HG03108 (cell line): ENCODE data around the gene G6PC1.

Experiments
- ATAC-seq: cut with Tn5 transposase; IDR thresholded peaks from one replicate; pipeline ENCODE4 v1.9.1; 2021; ENCODE audit warnings: moderate library complexity; ENCODE audit not compliant: unreplicated experiment

The G6PC1 gene

DNA sequence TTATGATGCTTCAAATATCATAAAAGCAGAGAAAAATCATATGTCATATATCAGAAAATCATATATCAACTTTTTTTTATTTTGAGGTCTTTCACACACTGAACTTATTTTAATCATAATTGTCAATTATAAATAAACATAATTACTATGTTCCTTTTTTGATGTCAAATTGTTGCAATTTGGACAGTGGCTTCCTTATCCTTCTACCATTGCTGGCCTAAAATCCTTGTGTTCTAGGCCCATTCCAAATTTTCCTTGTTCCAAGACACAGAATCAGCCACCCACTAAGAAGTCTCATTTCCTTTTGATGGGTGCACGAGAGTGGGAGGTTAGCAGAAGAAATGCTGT is 28.9 kb downstream of the G6PC1 start:
- ATAC-seq: no peak

DNA sequence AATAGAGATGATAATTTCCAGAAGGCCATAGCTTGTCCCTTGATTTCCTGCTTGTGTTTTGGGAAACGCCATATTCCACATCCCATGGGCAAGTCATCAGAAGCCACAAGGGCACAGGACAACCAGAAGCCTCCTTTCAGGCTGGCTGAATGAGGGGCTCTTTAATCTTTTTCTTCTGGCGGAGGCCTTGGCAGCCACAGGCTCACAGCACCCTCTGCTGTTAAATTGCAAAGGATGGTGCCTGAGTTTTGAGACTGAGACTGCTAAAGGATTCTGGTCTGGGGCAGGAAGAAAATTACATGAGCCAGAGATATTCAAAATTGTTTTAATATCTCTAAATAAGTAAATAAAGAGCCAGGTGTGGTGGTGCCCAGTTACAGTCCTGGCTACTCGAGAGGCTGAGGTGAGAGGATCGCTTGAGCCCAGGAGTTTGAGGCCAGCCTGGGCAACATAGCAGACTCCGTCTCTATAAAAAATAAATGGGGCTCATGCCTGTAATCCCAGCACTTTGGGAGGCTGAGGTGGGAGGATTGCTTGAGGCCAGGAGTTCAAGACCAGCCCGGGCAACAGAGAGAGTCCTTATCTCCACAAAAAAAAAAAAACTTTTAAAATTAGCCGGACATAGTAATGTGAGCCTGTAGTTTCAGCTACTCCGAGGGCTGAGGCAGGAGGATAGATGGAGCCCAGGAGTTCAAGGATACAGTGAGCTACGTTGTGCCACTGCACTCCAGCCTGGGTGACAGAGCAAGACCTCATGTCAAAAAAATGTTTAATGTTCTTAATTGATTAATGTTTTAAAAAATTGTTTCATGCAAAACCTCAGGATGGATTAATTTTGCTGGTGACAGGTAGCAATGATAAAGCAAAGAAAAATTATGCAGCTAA is 37.4 kb downstream of the G6PC1 start:
- ATAC-seq: no peak

DNA sequence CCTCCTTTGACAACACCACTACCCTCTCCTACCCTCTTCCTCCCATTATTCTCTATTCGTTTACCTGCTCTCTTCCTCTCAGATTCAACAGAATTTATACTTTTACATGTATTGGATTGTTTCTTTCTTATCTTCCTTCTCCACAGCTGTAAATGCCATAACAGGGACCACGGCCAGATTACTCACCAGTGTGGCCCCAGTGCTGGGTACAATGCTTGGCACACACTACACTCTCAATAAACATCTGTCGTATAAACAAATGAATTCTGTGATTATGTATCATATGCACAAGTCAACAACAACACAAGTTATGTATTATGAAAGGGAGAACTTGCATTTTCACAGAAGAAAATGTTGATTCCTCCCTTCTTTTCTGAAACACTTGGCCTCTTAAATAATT is 43.6 kb downstream of the G6PC1 start:
- no peak for ATAC-seq

DNA sequence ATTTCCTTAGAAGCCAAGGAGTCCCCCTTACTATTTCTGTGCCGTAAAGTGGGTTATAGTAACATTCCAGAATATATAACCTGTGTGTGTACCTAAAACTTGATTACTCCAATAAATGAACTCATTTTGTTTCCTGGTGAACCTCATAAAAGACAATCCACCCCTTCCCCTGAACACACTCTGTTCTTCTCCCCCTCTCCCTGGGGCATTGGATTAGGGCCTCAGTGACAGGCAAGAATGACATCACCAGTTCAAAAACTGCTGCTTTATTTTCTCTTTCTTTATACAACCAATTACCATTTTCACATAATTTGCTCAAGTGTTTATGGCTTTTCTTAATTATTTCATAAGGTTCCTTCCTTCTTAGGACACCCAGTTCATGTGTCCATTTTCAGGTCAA is 46.2 kb downstream of the G6PC1 start:
- ATAC-seq: no peak

DNA sequence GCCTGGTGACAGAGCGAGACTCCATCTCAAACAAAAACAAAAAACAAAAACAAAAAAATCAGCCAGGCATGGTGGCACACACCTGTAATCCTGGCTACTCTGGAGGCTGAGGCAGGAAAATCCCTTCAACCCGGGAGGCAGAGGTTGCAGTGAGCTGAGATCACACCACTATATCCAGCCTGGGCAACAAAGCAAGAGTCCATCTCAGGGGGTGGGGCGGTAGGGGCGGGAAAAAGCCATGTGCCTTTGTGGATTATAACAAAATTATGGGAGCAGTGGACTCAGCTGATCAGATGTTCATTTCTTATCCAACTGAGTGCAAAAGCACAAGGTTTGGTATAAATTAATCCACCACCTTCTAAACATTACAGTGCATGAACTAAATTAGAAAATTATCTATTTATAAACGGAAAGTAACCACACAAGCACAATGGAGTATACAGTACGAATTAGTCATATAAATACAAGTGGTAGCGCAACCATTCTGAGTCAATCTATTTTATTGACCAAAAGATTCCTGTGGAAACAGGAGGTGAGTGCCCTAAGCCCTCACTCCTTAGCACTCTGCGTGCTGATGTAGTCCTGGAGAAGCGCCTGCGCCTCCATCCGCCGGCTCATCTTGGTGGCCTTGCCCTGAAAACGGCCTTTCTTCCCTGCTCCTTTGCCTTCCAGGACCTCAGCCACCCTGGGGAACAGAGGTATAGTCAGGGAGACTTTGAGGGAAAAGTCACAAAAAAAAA is 49.6 kb downstream of the G6PC1 start:
- ATAC-seq: no peak
